AG04449 (cell line): ENCODE data around the gene MYOZ2.

Source experiments
- CTCF ChIA-PET: fragments of 350-600 bp; formaldehyde crosslinking; extraction: SDS; loops from one replicate; lab custom pipeline; 2021; ENCODE audit warnings: antibody characterized with exemption; lab: Yijun Ruan, JAX
- POLR2A ChIA-PET: fragments of 400-600, 350-600 bp; formaldehyde crosslinking; extraction: SDS; loops from one replicate; lab custom pipeline; 2020; ENCODE audit warnings: antibody characterized with exemption, inconsistent platforms; lab: Yijun Ruan, JAX
- DNase-seq: peaks from one replicate; pipeline ENCODE4 v3.0.0-alpha.2; 2010; ENCODE audit warnings: low read depth, low spot score
- H3K4me3 ChIP-seq: 2 replicates; pipeline ENCODE4 v1.5.1; 2011; ENCODE audit warnings: low read depth, mild to moderate bottlenecking, control low read depth, low read length
- TF ChIP-seq, protein P1 (sequence below): IDR thresholded peaks from one replicate; pipeline ENCODE4 v1.5.1; 2011; ENCODE audit warnings: mild to moderate bottlenecking, moderate library complexity, low read length, control low read depth, inconsistent platforms; ENCODE audit not compliant: insufficient read depth; ENCODE audit errors: missing control alignments

MYOZ2 gene

DNA sequence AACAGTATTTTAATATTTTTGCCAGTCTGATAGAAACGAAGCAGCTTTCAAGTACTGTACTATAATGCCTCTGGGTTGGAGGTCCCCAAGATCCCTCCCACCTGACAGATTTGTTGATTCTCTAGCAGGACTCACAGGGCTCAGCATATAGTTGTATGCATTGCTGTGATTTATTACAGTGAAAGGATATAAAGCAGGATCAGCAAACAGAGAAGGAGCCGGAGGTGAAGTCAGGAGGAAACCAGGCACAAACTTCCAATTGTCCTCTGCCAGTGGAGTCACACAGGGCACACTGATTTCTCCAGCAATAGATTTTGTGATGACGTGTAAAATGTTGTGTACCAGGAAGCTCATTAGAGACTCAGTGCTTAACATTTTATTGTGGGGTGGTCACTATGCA lies 95.9 kb downstream of the MYOZ2 start:
- POLR2A ChIA-PET = no interaction called here
- DNase-seq = no peak
- CTCF ChIA-PET = no interaction called here

DNA sequence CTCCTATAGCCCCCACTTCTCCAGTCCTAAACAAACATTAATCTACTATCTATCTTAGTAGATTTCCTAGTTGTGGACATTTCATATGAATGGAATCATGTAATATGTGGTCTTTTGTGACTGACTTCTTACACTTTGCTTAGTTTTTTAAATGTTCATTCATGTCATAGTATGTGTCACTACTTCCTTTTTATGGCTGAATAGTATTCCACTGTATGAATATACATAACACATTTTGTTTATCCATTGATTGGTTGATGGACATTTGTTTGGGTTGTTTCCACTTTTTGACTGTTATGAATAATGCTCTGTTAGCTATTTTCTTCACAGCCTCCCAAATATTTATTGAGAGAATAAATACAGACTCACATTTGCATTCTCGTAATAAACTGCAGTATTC lies 96.7 kb downstream of the MYOZ2 start:
- H3K4me3 ChIP-seq = no peak overlapping the region
- TF ChIP-seq, protein P1, sequence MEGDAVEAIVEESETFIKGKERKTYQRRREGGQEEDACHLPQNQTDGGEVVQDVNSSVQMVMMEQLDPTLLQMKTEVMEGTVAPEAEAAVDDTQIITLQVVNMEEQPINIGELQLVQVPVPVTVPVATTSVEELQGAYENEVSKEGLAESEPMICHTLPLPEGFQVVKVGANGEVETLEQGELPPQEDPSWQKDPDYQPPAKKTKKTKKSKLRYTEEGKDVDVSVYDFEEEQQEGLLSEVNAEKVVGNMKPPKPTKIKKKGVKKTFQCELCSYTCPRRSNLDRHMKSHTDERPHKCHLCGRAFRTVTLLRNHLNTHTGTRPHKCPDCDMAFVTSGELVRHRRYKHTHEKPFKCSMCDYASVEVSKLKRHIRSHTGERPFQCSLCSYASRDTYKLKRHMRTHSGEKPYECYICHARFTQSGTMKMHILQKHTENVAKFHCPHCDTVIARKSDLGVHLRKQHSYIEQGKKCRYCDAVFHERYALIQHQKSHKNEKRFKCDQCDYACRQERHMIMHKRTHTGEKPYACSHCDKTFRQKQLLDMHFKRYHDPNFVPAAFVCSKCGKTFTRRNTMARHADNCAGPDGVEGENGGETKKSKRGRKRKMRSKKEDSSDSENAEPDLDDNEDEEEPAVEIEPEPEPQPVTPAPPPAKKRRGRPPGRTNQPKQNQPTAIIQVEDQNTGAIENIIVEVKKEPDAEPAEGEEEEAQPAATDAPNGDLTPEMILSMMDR = no peak
- POLR2A ChIA-PET = no interaction called here
- DNase-seq = no peak
- CTCF ChIA-PET = interaction anchor here (1.1 kb wide), 1 partner anchor 19 kb away, joined by 5 read pairs; the partner anchor contains the start of gene USP53

More for the DNA sequence above, 95.9 kb downstream of the MYOZ2 start:
- TF ChIP-seq, protein P1 = no peak
- no peak overlapping the region for H3K4me3 ChIP-seq

DNA sequence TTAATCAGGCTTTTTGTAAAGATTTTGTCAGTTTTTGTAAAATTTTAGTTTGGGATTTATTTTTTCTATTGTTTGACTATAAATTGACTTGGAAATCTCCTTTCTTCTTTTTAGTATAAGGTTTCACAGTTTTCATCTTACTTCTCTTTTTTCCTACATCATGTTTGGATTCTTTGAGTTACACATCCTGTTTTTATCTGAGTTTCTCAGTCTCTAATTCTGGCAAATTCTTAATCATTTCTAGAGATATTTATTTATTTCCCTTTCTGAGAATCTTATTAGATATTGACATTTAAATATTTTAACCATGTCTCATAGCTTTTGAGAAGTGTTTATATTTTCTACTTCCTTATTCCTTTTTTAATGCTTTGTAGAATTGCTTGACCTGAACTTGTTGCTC lies 97.6 kb downstream of the MYOZ2 start:
- H3K4me3 ChIP-seq = no peak overlapping the region
- POLR2A ChIA-PET = no interaction called here
- DNase-seq = no peak
- TF ChIP-seq, protein P1 = no peak
- CTCF ChIA-PET = no interaction called here

DNA sequence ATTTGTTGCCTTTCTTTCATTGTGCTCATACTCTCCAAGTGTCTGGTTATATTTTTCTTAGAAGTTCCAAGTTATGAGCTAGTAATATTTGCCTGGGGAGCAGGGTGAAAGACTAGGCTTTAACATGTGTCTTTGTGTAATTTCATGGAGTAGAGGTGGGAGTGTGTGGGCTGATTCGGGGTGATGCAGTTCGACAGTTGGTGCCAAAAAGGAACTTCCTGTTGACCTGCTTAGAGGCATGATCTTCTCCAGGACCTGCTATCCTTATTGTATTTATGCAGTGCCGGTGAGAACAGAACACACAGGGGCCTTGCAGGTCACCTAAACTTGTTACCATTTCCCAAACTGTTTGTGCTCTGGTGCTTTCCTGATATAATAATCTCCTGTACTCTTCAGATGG lies 98.1 kb downstream of the MYOZ2 start:
- ChIA-PET CTCF (no interaction called here), POLR2A (no interaction called here)
- no peak for DNase-seq
- no peak overlapping the region for H3K4me3 ChIP-seq
- TF ChIP-seq, protein P1 = no peak

DNA sequence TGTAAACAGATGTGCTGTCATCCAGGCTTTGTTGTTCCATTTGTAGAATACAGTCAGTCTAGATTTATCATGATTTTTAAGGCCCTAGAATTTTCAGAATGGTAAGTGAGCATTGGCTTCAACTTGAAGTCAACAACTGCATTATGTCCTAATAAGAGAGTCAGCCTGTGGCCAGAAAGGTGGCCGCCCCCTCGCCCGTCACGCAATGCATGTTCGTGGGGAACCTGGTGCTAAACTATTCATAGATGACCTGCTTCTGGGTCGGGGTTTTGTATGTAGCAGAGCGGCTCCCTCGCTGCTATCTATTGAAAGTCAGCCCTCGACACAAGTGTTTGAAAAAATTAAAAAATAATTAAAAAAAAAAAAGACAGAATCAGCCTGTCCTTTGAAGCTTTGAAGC lies 101.6 kb downstream of the MYOZ2 start:
- ChIA-PET CTCF (interaction anchor here (1.4 kb wide), 1 partner anchor 195 kb away, joined by 3 read pairs; no protein-coding TSS in a partner anchor), POLR2A (no interaction called here)
- TF ChIP-seq, protein P1 = no peak
- no peak overlapping the region for H3K4me3 ChIP-seq
- DNase-seq = no peak
